Left forelimb (tissue), 1 donor: ENCODE measurements around the gene KIAA0753.
A peak's percentile ranks its signal among the peaks of the same experiment; 100 is the strongest.

ENCODE experiments used
- DNase-seq: peaks from one replicate; pipeline ENCODE4 v3.0.0-alpha.2; 2018; ENCODE audit warnings: low spot score

The KIAA0753 gene

GRCh38 chr17:6641247-6641863 is 844 bp upstream of the KIAA0753 start:
- DNase-seq, result no peak

- DNase-seq, result peak; percentile 84
These were observed 650 bp downstream of the KIAA0753 start for GRCh38 chr17:6639586-6640535.

- no peak for DNase-seq
These were observed 1.4 kb downstream of the KIAA0753 start for GRCh38 chr17:6639014-6639585.

GRCh38 chr17:6638046-6638908 is 2.2 kb downstream of the KIAA0753 start:
- DNase-seq, result no peak

GRCh38 chr17:6637458-6637840 is 3.1 kb downstream of the KIAA0753 start:
- no peak for DNase-seq

- no peak for DNase-seq
These were observed 3.7 kb downstream of the KIAA0753 start for GRCh38 chr17:6636616-6637457.

- DNase-seq, result no peak
These were observed 4.4 kb downstream of the KIAA0753 start for GRCh38 chr17:6636105-6636504.

- no peak for DNase-seq
These were observed 7.2 kb downstream of the KIAA0753 start for GRCh38 chr17:6633263-6633662.

GRCh38 chr17:6632530-6632929 is 8.0 kb downstream of the KIAA0753 start:
- no peak for DNase-seq

- DNase-seq, result no peak
These were observed 10.1 kb downstream of the KIAA0753 start for GRCh38 chr17:6630390-6630789.

GRCh38 chr17:6627019-6627418 is 13.5 kb downstream of the KIAA0753 start:
- no peak for DNase-seq

GRCh38 chr17:6626616-6627015 is 13.9 kb downstream of the KIAA0753 start:
- DNase-seq, result no peak

GRCh38 chr17:6623941-6624340 is 16.6 kb downstream of the KIAA0753 start:
- no peak for DNase-seq

GRCh38 chr17:6611231-6611630 is 29.3 kb downstream of the KIAA0753 start:
- DNase-seq, result no peak

GRCh38 chr17:6610011-6610410 is 30.5 kb downstream of the KIAA0753 start:
- DNase-seq, result no peak

GRCh38 chr17:6608321-6608720 is 32.2 kb downstream of the KIAA0753 start:
- DNase-seq, result no peak

GRCh38 chr17:6605142-6605541 is 35.4 kb downstream of the KIAA0753 start:
- DNase-seq, result no peak

- no peak for DNase-seq
These were observed 36.7 kb downstream of the KIAA0753 start for GRCh38 chr17:6603744-6604325.

GRCh38 chr17:6602141-6602540 is 38.4 kb downstream of the KIAA0753 start:
- no peak for DNase-seq

- DNase-seq, result no peak
These were observed 41.1 kb downstream of the KIAA0753 start for GRCh38 chr17:6599364-6599763.

- no peak for DNase-seq
These were observed 42.8 kb downstream of the KIAA0753 start for GRCh38 chr17:6597727-6598126.
